ENCODE measurements around the gene PTGR2. TPM values are rescaled to one million over a fixed set of nuclear protein-coding genes. Genes with fewer than 3 reads are reported as not detected.

The PTGR2 gene
- total RNA-seq, 1 donor from 2014 or later, result 3.6 TPM

GRCh38 chr14:73816393-73816816 lies 35.2 kb upstream of the PTGR2 start:
- no peaks in the 10 kb centered on the region for H3K9me3 Mint-ChIP-seq (ENCODE audit: unreplicated experiment)
- TF ChIP-seq CTCF (IDR thresholded peaks at IDR 0.05; ENCODE audit: unreplicated experiment), result no peak
- peaks cover 5% of the 10 kb centered on the region for H3K27me3 Mint-ChIP-seq (ENCODE audit: unreplicated experiment)
- DNase-seq (ENCODE audit: low spot score), result no peak
- no peak overlapping the region for H3K27ac Mint-ChIP-seq (ENCODE audit: unreplicated experiment)
- peaks cover 11% of the 10 kb centered on the region for H3K4me1 Mint-ChIP-seq (ENCODE audit: unreplicated experiment)
- no peak overlapping the region for H3K4me3 Mint-ChIP-seq (ENCODE audit: unreplicated experiment)
- H3K36me3 Mint-ChIP-seq (ENCODE audit: low read depth, unreplicated experiment), result peaks cover 3% of the 10 kb centered on the region

DNA sequence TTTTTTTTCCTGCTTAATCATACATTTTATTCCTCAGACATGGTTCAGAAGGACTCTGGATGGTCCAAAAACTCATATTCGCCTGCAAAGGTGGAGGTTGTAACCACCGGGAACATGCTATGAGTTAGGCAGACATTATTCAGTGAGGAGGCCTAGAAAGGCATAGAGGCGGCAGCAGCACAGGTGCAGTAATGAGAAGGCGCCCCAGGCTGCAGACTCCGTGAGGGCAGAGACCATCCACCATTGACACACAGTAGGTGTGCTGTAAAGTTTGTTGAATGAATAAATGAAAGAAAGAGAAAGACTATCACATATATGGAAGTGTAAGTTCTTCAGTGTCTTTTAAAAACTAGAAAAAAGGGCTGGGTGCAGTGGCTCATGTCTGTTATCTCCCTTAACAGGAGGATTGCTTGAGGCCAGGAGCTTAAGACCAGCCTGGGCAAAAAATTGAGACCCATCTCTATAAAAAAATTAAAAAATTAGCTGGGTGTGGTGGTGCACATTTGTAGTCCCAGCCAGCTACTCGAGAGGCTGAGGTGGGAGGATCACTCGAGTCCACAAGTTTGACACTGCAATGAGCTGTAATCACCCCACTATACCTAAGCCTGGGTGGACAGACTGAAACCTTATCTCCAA lies 34.5 kb upstream of the PTGR2 start:
- Mint-ChIP-seq H3K36me3 (ENCODE audit: low read depth, unreplicated experiment) (peaks cover 3% of the 10 kb centered on the region), H3K27me3 (ENCODE audit: unreplicated experiment) (peaks cover 5% of the 10 kb centered on the region), H3K9me3 (ENCODE audit: unreplicated experiment) (no peaks in the 10 kb centered on the region), H3K4me3 (ENCODE audit: unreplicated experiment) (no peak overlapping the region), H3K4me1 (ENCODE audit: unreplicated experiment) (peaks cover 11% of the 10 kb centered on the region), H3K27ac (ENCODE audit: unreplicated experiment) (no peak overlapping the region)
- no peak for DNase-seq (ENCODE audit: low spot score)
- TF ChIP-seq CTCF (IDR thresholded peaks at IDR 0.05; ENCODE audit: unreplicated experiment), result no peak

DNA sequence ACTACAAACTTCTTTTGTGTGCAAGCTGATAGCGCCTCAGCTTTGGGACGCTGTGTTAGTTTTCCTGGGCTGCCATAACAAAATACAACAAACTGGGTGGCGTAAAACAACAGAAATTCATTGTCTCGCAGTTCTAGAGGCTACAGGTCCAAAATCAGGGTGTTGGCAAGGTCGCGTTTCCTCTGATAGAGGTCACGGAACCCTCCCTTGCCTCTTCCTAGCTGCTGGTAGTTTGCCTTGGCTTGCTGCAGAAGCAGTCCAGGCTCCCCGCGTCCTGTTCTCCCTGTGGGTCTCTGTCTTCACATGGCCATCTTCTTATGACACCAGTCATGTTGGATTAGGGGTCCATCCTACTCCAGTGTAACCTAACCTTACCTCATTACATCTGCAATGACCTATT lies 32.8 kb upstream of the PTGR2 start:
- peaks cover 5% of the 10 kb centered on the region for H3K27me3 Mint-ChIP-seq (ENCODE audit: unreplicated experiment)
- no peak overlapping the region for H3K27ac Mint-ChIP-seq (ENCODE audit: unreplicated experiment)
- H3K4me3 Mint-ChIP-seq (ENCODE audit: unreplicated experiment), result no peak overlapping the region
- H3K36me3 Mint-ChIP-seq (ENCODE audit: low read depth, unreplicated experiment), result peaks cover 3% of the 10 kb centered on the region
- no peak for TF ChIP-seq CTCF (IDR thresholded peaks at IDR 0.05; ENCODE audit: unreplicated experiment)
- no peaks in the 10 kb centered on the region for H3K9me3 Mint-ChIP-seq (ENCODE audit: unreplicated experiment)
- H3K4me1 Mint-ChIP-seq (ENCODE audit: unreplicated experiment), result peaks cover 11% of the 10 kb centered on the region
- no peak for DNase-seq (ENCODE audit: low spot score)

GRCh38 chr14:73820631-73821030 lies 31.0 kb upstream of the PTGR2 start:
- no peak overlapping the region for H3K27ac Mint-ChIP-seq (ENCODE audit: unreplicated experiment)
- H3K27me3 Mint-ChIP-seq (ENCODE audit: unreplicated experiment), result no peaks in the 10 kb centered on the region
- H3K9me3 Mint-ChIP-seq (ENCODE audit: unreplicated experiment), result no peaks in the 10 kb centered on the region
- peaks cover 5% of the 10 kb centered on the region for H3K4me1 Mint-ChIP-seq (ENCODE audit: unreplicated experiment)
- H3K4me3 Mint-ChIP-seq (ENCODE audit: unreplicated experiment), result no peak overlapping the region
- H3K36me3 Mint-ChIP-seq (ENCODE audit: low read depth, unreplicated experiment), result no peaks in the 10 kb centered on the region
- no peak for TF ChIP-seq CTCF (IDR thresholded peaks at IDR 0.05; ENCODE audit: unreplicated experiment)
- DNase-seq (ENCODE audit: low spot score), result no peak

DNA sequence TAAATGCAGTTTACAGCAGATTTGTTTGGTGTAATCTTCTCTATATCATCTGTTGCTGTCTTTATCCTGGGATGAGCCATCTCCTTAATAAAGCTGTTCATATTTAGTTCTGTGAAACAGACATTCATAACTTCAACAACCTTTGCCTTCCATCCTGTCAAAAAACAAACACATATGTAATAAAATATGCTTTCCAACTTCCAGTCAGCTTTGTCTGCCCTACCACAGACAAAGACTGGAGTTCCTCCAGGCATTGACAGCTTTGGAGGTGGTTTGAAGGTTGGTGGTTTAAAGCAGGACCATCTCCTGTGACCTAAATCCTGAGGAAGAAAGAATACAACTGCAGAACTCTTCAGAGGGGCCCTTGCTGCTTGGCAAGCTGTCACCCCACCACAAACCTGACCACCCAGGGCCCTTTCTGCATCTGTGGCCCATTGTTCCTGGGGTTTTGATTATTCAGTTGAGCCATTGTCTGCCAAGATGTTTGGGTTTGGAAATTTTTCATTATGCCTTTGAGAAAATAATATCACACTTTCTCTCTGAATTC lies 28.2 kb upstream of the PTGR2 start:
- no peaks in the 10 kb centered on the region for H3K36me3 Mint-ChIP-seq (ENCODE audit: low read depth, unreplicated experiment)
- H3K27me3 Mint-ChIP-seq (ENCODE audit: unreplicated experiment), result no peaks in the 10 kb centered on the region
- H3K9me3 Mint-ChIP-seq (ENCODE audit: unreplicated experiment), result no peaks in the 10 kb centered on the region
- H3K4me3 Mint-ChIP-seq (ENCODE audit: unreplicated experiment), result no peak overlapping the region
- TF ChIP-seq CTCF (IDR thresholded peaks at IDR 0.05; ENCODE audit: unreplicated experiment), result no peak
- no peaks in the 10 kb centered on the region for H3K4me1 Mint-ChIP-seq (ENCODE audit: unreplicated experiment)
- no peak overlapping the region for H3K27ac Mint-ChIP-seq (ENCODE audit: unreplicated experiment)
- DNase-seq (ENCODE audit: low spot score), result no peak
